ENCODE data around the gene SRPK1.

GRCh38 chr6:35796236-35796635, 124.7 kb downstream of the SRPK1 start:
- TF ChIP-seq POLR2A (IDR thresholded peaks at IDR 0.05; ENCODE audit: low read length) = no peak
- no peak for TF ChIP-seq GATA1 (IDR thresholded peaks at IDR 0.05; ENCODE audit: low read depth, low read length)

Data from erythroblast (primary cell).